CD4-positive, alpha-beta T cell treated with Interferon alpha-2 for 1 hour (primary cell): ENCODE measurements around the gene SNX18.
"Not testable (repeated sequence)": the region's sequence is repeated elsewhere in the genome, so short reads cannot be mapped to it uniquely, and the experiment has no call there.

ENCODE experiments used
- DNase-seq, 2 donors: peaks; one replicate each; pipeline ENCODE4 v3.0.0-alpha.2; 2020 to 2022

The SNX18 gene, protein sequence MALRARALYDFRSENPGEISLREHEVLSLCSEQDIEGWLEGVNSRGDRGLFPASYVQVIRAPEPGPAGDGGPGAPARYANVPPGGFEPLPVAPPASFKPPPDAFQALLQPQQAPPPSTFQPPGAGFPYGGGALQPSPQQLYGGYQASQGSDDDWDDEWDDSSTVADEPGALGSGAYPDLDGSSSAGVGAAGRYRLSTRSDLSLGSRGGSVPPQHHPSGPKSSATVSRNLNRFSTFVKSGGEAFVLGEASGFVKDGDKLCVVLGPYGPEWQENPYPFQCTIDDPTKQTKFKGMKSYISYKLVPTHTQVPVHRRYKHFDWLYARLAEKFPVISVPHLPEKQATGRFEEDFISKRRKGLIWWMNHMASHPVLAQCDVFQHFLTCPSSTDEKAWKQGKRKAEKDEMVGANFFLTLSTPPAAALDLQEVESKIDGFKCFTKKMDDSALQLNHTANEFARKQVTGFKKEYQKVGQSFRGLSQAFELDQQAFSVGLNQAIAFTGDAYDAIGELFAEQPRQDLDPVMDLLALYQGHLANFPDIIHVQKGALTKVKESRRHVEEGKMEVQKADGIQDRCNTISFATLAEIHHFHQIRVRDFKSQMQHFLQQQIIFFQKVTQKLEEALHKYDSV

DNA sequence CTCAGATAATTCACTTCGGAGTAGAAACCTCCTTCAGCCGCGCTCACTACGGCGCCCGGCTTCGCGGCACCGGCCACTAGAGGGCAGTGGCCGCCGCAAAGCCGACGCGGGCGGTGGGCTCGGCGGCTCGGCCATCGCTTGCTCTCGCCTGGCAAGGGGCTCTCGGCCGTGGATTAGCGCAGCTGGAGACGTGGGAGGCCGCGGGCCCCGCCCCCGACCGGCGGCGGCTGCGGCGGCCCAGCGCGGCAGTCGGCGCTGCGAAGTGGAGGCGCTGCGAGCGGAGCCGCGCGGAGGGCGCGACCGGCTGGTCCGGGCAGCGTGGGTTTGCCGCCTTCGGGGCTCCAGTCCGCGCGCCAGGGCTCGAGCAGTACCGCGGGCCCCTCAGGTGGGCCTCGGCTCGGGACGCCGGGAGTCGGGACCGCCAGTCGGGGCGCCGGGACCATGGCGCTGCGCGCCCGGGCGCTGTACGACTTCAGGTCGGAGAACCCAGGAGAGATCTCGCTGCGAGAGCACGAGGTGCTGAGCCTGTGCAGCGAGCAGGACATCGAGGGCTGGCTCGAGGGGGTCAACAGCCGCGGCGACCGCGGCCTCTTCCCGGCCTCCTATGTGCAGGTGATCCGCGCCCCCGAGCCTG is at the start of gene SNX18:
SNX18 (plus strand) TSS at position 248 of the 634 bp plus-strand sequence; CDS start at position 442, 194 bp downstream.
- DNase-seq = peak; percentile 92 to 95

DNA sequence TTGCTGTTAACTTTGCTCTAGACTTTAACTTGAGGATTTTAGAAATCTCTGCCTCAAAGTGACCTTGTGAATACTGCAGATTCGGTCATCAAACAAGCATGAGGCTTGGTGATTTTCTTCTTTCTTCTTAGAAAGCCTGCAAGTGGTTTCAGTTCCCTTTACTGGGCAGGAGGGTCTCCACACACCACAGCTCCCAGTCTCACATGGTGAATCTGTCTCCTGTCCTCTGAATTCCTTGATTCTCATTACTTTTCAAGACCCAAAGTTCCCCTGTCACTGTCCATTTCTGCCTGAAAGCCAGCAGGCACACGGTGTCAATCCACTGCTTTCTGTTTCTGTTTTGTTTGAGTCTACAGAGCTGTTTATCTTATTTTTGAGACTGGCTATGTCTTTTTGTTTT is 47.9 kb upstream of the SNX18 start:
- DNase-seq = no peak

DNA sequence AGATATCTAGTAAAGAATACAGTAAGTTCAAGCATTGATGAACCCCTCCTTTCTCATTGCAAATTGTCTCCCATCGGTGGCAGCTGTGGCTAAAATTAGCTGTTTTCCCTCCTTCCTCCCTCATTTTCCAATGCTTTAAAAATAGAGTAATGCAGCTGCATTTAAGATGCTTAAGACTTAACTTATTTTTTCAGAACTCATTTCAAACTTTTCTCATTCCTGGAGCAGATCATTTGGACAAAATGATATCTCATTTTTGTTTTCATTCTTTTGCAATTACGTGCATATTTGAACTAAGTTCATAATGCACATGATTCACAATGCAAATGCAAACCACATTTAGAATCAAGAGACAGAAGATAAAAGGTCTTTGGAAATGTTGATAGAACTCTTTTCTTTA is 47.4 kb upstream of the SNX18 start:
- no peak for DNase-seq

DNA sequence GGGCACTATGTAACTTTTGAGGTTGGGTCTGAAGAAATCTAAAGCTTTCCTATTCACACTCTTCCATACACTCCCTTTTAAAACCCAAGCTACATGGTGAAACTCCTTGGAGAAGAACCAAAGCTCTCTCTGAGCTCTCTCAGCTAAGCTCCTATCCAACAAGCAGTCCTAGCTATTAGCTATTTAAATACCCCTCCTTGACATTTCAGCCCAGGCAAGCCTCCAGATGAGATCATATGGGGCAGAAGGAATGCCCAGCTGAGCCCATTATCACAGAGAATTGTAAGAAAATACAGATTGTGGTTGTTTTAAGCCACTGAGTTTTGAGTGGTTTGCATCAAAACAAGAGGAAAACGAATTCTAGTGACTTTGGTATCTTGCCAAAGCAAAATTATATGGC is 46.9 kb upstream of the SNX18 start:
- DNase-seq = no peak

DNA sequence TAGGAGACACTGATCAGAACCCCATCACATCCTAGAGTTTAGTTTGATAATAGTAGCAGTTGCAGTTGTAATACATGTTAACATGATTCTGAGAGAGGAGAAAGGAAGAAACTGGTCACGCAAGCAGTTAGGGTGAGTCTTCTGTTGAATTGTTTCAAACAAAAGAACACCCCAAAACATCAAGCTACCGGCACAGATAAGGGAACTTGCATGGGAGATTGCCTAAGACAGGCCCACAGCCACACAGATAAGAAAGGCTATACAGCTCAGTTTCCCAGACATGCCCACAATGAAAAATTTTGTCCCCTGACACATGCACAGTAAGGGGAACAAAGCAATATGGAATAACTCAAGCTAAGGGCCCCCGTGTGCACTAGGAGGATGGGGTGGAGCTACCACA is 46.2 kb upstream of the SNX18 start:
- DNase-seq = no peak

DNA sequence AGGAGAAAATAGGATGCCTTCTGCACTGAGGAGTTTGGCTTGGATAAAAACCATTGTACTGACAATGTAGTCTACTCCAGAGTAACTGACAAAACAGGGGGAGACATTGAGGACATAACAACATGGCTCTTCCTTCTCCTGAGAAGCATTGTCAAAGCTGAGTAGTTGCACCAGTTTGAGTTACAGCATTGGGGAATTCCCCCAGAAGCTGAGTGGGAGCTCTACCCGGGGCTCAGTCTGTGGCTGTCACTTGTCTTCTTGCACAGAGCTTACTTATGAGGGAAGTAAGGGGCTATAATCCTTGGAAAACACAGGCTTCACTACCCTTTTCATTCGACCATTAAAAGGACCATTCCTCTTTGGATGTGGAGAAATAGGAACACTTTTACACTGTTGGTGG is 40.9 kb upstream of the SNX18 start:
- no peak for DNase-seq

DNA sequence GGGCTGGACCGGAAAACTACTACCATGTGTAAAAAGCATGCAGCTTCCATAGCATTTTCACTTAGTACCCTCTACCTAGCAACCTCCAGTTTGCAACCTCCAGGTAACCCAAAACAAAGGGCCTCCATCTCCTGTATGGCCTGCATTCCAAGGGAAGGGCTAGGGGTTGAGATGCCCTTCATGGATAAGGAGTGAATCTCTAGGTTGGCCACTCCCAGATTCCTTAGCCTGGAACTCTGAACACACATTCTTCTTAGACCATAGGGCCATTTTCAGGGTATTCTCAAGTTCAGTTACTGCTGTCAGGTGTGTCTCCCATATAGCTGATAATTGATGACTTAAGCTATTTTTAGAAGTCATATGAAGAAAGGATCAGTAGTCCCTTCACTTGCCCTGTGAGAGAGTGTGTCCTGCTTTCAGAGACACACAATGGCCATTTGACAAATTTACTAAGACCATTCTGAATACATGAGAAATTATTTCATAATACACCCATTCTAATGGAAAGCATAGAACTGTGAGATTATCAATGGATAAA is 39.5 kb upstream of the SNX18 start:
- no peak for DNase-seq

DNA sequence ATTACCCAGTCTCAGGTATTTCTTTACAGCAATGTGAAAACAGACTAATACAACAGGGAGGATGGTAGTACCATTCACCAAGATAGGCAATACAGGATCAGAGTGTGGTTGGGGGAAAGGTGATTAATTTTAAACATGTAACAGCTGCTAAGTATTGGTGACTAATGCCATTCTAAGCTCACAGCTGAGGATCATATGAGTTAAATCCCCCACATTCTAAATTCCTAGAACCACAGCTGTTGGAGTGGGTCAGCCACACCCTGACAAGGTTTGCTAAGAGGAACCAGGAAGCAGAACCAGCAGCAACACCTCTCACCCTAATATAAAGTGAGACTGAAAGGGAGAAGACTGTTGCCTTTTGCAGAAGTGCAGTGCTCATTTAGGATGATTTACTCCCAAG is 37.3 kb upstream of the SNX18 start:
- DNase-seq = no peak

DNA sequence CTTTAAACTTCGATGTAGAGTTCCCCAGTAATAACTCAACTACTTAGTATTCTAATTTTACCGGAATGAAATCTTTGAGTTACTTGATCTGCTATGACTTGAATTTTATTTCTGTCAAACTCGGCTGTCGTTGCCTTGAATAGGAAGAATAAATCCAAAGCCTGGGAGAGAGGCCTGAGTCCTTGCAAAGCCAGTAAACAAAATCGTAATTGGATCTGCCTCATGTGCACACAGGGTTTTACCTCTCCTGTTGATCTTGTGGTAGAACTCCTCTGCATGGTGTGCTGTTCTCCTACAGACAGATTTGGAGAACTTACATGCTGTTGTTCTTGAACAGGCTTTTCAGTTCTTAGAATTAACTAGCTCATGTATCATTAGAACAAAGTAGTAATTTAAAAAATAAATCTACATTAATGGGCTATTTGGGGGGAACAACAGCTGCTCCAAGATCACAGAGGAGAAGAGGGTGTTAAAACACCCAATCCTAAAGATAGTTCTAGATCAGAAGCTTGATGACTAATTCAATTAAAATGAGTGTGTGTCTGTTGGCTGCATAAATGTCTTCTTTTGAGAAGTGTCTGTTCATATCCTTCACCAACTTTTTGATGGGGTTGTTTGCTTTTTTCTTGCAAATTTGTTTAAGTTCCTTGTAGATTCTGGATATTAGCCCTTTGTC is 33.2 kb upstream of the SNX18 start:
- no peak for DNase-seq

DNA sequence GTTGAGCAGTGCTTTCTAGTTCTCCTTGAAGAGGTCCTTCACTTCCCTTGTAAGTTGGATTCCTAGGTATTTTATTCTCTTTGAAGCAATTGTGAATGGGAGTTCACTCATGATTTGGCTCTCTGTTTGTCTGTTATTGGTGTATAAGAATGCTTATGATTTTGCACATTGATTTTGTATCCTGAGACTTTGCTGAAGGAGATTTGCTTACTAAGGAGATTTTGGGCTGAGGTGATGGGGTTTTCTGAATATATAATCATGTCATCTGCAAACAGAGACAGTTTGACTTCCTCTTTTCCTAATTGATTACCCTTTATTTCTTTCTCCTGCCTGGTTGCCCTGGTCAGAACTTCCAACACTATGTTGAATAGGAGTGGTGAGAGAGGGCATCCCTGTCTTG is 31.9 kb upstream of the SNX18 start:
- not testable (repeated sequence) for DNase-seq

DNA sequence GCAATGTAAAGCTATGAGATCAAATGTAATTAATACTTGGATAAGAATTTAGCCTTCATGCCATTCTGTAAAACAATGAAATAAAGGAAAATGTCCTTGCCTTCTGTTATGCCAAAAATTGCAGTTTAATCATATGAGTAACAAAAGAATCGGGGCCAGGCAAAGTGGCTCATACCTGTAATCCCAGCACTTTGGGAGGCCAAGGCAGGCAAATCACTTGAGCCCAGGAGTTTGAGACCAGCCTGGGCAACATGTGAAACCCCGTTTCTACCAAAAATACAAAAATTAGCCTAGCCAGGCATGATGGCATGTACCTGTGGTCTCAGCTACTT is 27.9 kb upstream of the SNX18 start:
- DNase-seq = not testable (repeated sequence)

DNA sequence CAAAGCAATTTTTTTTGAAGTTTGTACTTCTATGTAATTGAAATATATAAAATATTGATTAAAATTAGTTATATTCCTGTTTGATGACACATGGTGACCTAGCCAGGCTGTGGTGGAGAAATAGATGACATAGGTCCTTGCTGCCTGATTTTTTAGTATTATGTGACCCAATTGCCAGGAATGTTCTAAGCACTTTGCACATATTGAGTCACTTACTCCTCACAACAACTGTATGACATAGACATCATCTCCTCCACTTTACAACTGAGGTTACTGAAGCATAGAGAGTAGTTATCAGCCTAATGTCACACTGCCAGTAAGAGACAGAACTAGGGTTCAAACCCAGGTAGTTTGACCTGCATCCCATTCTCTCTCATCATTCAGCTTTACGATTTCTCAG is 26.2 kb upstream of the SNX18 start:
- DNase-seq = no peak

DNA sequence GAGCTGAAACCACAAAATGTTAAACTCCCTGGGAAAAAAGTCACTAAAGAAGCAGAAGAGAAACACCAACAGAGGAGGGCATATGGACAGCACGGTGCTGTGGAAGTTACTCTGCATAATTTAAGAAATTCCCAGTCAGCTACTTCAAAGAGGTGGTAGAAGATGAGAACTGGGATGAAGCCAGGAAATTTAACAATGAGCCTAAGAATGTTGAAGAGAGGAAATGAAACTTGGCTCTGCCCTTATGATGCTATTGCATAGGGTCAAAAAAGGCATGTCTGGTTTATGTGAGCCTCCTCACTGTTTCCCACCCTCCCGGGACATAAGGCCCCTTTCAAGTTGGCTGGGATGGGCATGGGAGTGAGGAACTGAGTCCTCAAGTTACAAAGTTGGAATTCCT is 25.4 kb upstream of the SNX18 start:
- no peak for DNase-seq

DNA sequence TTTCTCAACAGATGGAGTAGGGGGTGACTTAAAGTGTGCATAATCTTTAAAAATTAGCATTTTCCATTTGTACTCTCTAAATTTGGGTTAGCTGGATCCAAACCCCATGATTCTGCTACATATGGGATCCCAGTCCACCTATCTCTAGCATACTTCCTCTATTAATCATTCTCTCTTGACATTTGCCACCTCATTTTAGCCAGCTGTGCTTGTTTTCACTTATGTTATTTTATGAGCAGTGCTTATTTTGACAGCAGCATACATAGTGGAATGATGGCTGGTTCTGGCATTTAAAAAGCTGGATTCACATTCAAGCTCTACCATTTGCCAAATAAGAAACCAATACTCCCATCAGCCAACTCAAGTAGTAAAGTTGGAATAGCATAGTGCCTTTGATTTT is 22.5 kb upstream of the SNX18 start:
- DNase-seq = no peak

DNA sequence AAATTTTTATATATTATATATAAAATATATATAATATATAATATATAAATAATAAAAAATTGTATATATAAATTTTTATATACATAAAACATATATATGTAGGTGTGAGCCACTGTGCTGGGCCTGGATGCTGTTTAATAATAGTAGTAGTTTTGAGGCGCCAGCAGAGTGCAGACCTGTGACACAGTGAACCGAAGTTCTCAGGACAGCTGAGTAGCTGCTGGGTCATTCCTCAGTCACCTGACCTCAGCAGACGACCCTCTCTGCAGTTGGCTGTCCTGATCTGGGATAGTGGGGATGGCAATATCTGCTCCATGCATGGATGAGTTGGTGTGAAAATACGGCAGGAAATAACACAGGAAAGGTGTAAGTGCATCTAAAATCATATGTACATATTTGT is 3.3 kb upstream of the SNX18 start:
- no peak for DNase-seq

DNA sequence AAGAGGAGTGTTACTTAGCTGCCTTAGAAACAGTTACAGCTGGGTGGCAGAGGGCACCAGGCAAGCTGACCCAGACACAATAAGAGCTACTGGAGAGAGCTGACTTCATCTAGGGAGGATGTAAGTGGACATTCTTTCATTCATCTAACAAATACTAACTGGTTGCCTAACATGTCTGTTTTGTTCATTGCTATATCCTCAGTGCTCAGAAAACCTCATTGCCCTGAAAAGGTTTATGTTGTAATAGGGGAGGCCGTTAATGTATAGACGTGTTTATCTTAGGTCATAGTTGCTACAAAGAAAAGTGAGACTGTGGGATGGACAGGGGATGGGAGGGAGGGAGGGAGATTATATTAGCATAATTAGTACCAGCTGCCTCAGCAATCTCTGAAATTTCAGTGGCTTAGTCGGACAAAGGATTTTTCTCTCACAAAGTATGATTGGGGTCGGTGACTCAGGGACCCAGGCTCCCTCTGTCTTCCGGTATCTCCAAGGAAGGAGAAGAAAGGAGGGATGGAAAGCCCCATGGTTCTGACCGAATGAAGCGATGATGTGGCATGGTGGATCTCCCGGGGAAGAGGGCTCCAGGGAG is 2.6 kb upstream of the SNX18 start:
- DNase-seq = no peak

DNA sequence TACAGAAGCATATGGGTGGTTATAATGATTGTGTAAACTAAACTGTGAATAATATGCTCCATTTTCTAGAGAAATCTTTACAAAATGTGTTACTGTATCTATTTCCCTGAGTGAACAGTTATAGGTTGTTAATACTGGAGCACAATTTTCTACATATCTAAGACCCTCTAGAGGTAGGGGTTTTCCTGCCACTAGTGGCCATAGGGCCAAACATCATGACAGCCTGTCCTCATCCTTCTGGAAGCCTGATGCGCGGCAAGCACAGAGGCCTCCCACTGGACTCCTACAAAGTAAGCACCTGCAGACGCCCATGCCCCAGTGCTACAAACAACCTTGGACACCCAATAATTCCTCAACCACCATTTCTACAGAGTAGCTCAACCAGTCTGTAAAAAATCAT is 1.9 kb upstream of the SNX18 start:
- no peak for DNase-seq

DNA sequence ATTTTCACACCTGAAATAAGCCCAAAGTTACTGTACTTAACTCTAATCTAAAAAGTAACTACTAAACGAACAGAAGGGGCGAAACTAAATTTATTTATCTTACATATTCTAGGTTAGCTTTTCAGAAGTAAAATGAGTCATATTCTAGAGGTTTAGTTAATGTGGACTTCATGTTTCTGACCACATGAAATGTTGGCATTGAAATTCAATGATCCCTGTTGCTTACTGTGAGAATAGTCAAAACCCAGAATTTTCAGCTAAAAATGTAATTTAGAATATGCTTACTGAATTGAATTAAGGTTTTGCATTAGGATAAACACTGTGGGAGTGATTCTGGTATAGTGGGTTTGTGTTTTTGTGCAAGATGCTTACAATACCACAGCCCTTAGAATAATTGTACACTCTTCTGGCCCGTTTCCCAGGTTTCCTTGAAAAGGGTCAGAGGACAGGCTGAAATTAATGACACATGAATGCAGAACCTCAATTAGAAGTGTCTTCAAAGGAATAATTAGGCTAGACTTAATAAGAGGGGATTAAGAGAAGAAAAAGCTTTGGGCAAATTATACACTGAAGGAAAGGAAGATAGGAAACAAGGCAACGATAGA is 1.4 kb upstream of the SNX18 start:
- no peak for DNase-seq

DNA sequence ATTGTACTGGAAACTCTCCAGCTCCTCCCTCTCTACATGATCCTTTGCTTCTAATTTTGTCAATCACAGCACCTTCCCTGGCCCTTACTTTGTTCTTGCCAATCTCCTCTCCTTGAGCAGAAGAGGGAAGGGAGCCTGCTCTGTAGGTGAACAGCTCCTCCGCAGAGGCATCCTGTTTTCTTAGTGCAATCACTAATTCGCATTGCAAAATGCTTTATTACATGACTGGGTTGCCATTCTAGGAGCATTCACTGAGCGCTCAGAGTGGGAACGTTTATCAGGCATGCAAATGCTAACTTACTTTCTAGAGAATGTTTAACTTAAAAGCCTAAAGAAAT is 416 bp upstream of the SNX18 start:
- DNase-seq = peak in 1 of 2 donors; percentile 6

DNA sequence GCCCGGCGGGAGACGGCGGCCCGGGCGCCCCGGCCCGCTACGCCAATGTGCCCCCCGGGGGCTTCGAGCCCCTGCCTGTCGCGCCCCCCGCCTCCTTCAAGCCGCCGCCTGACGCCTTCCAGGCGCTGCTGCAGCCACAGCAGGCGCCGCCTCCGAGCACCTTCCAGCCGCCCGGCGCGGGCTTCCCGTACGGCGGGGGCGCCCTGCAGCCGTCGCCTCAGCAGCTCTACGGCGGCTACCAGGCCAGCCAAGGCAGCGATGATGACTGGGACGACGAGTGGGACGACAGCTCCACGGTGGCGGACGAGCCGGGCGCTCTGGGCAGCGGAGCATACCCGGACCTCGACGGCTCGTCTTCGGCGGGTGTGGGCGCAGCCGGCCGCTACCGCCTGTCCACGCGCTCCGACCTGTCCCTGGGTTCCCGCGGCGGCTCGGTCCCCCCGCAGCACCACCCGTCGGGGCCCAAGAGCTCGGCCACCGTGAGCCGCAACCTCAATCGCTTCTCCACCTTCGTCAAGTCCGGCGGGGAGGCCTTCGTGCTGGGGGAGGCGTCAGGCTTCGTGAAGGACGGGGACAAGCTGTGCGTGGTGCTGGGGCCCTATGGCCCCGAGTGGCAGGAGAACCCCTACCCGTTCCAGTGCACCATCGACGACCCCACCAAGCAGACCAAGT is 723 bp downstream of the SNX18 start:
- peak; percentile 40 to 59 for DNase-seq

DNA sequence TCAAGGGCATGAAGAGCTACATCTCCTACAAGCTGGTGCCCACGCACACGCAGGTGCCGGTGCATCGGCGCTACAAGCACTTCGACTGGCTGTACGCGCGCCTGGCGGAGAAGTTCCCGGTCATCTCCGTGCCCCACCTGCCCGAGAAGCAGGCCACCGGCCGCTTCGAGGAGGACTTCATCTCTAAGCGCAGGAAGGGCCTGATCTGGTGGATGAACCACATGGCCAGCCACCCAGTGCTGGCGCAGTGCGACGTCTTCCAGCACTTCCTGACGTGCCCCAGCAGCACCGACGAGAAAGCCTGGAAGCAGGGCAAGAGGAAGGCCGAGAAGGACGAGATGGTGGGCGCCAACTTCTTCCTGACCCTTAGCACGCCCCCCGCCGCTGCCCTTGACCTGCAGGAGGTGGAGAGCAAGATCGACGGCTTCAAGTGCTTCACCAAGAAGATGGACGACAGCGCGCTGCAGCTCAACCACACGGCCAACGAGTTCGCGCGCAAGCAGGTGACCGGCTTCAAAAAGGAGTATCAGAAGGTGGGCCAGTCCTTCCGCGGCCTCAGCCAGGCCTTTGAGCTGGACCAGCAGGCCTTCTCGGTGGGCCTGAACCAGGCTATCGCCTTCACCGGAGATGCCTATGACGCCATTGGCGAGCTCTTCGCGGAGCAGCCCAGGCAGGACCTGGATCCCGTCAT is 1.4 kb downstream of the SNX18 start:
- DNase-seq = no peak

DNA sequence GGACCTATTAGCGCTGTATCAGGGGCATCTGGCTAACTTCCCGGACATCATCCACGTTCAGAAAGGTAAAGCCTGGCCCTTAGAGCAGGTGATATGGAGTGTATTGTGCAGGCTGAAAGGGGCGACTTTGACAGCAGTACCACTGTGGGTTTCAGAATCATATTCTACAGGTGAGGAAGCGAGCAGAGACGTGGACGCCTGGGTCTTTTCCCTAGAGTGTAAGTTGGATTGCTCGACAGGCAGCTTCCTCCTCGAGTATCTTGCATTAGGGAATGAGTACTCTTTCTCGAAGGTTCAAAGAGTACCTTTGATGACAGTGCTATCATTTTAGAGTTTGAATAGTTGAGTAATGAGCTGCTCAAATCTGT is 1.9 kb downstream of the SNX18 start:
- no peak for DNase-seq
